HCT116 (cell line): ENCODE measurements around the gene DNHD1. TPM values are rescaled to one million over a fixed set of nuclear protein-coding genes. Genes with fewer than 3 reads are reported as not detected.

Source experiments
- ATAC-seq: fragments of 200-7000 bp; cut with Tn5 transposase; 2 replicates; pipeline ENCODE4 v1.9.1; 2020; ENCODE audit warnings: mild to moderate bottlenecking, moderate library complexity
- BruUV-seq: library from RNA; stranded (reverse); fragments of 400-500 nt; replicated peaks from 2 replicates; lab custom pipeline; 2021; lab: Mats Ljungman, UMichigan
- CTCF ChIA-PET: fragments of 300-600 bp; sonication (Branson Sonifier 250); formaldehyde crosslinking; loops from one replicate; lab custom pipeline; 2021; ENCODE audit warnings: antibody characterized with exemption; lab: Charles Lee
- POLR2A ChIA-PET: fragments of 300-600, 350-600 bp; sonication (Branson Sonifier 250); formaldehyde crosslinking; loops from one replicate; lab custom pipeline; 2021; ENCODE audit warnings: antibody characterized with exemption; lab: Charles Lee
- RAD21 ChIA-PET, 2 experiments: fragments of 300-600 bp; sonication (Branson Sonifier 250); formaldehyde crosslinking; loops; one replicate each; lab custom pipeline; 2023; ENCODE audit warnings: low total read pairs in 2 of 2; ENCODE audit not compliant: uncharacterized antibody in 2 of 2, unreplicated experiment in 2 of 2, low non-redundant PET in 1 of 2; lab: Charles Lee
- DNase-seq: peaks from one replicate; pipeline ENCODE4 v3.0.0-alpha.2; 2010; ENCODE audit warnings: low read depth, low spot score
- H2AFZ ChIP-seq: fragments of 200-600 bp; shearing (Covaris generic), sonication (generic); 2 replicates; pipeline ENCODE4 v1.6.1; 2017; ENCODE audit warnings: low read depth, mixed run types, mixed read lengths, antibody characterized with exemption, low read length; ENCODE audit not compliant: poor library complexity, severe bottlenecking
- H3K27ac ChIP-seq: 2 replicates; pipeline ENCODE4 v1.5.1; 2012; ENCODE audit warnings: low read depth, low read length
- H3K27me3 ChIP-seq: fragments of 200-600 bp; sonication (generic); 2 replicates; pipeline ENCODE4 v1.6.1; 2016; ENCODE audit warnings: mixed run types, low read length, mixed read lengths; ENCODE audit not compliant: insufficient read depth
- H3K36me3 ChIP-seq, 2 experiments: fragments of 200-500 bp in 1 of 2; fragments of 200-600 bp in 1 of 2; sonication (Bioruptor generic) in 1 of 2; sonication (generic) in 1 of 2; 2 replicates each; pipeline versions ENCODE4 v1.5.1 to v1.6.1; 2014 to 2016; ENCODE audit warnings: low read length in 2 of 2, inconsistent platforms in 1 of 2, mixed read lengths in 1 of 2, mixed run types in 1 of 2; ENCODE audit not compliant: insufficient read depth in 2 of 2, control insufficient read depth in 1 of 2
- H3K4me1 ChIP-seq, 2 experiments: fragments of 200-600 bp in 1 of 2; sonication (generic) in 1 of 2; 2 replicates each; pipeline versions ENCODE4 v1.5.1 to v1.6.1; 2012 to 2017; ENCODE audit warnings: low read length in 2 of 2, inconsistent platforms in 1 of 2, mild to moderate bottlenecking in 1 of 2, mixed read lengths in 1 of 2, mixed run types in 1 of 2, moderate library complexity in 1 of 2; ENCODE audit not compliant: insufficient read depth in 2 of 2, control insufficient read depth in 1 of 2
- H3K4me2 ChIP-seq: fragments of 200-600 bp; sonication (generic); 2 replicates; pipeline ENCODE4 v1.6.1; 2017; ENCODE audit warnings: mixed run types, low read length, mixed read lengths
- H3K4me3 ChIP-seq, 2 experiments: fragments of 200-600 bp in 1 of 2; sonication (generic) in 1 of 2; replicated peaks in 1 of 2; 2 replicates each; pipeline ENCODE4 v1.5.1; 2011 to 2016; ENCODE audit warnings: low read length in 2 of 2, control low read depth in 1 of 2, low read depth in 1 of 2, mild to moderate bottlenecking in 1 of 2, mixed read lengths in 1 of 2, mixed run types in 1 of 2
- H3K79me2 ChIP-seq: fragments of 200-600 bp; sonication (generic); 2 replicates; pipeline ENCODE4 v1.6.1; 2017; ENCODE audit warnings: mild to moderate bottlenecking, mixed run types, low read length, moderate library complexity, mixed read lengths; ENCODE audit not compliant: insufficient read depth
- H3K9ac ChIP-seq: fragments of 200-600 bp; sonication (generic); 2 replicates; pipeline ENCODE4 v1.6.1; 2016; ENCODE audit warnings: low read length, mixed read lengths
- H3K9me2 ChIP-seq: fragments of 200-600 bp; sonication (generic), shearing (Covaris generic); 2 replicates; pipeline ENCODE4 v1.6.1; 2017; ENCODE audit warnings: mixed run types, mild to moderate bottlenecking, moderate library complexity; ENCODE audit not compliant: insufficient read depth
- H3K9me3 ChIP-seq, 2 experiments: fragments of 200-500 bp in 1 of 2; fragments of 200-600 bp in 1 of 2; sonication (Bioruptor generic) in 1 of 2; sonication (generic) in 1 of 2; 2 replicates each; pipeline ENCODE4 v1.6.1; 2014 to 2017; ENCODE audit warnings: low read length in 2 of 2, mixed read lengths in 2 of 2, inconsistent platforms in 1 of 2, low read depth in 1 of 2, mild to moderate bottlenecking in 1 of 2, mixed run types in 1 of 2, moderate library complexity in 1 of 2; ENCODE audit not compliant: control insufficient read depth in 1 of 2, insufficient read depth in 1 of 2
- H4K20me1 ChIP-seq: fragments of 200-600 bp; sonication (generic), shearing (Covaris generic); 2 replicates; pipeline ENCODE4 v1.6.1; 2017; ENCODE audit warnings: mixed run types, mild to moderate bottlenecking, moderate library complexity; ENCODE audit not compliant: insufficient read depth
- CEBPB ChIP-seq: IDR thresholded peaks from 2 replicates; pipeline ENCODE4 v1.6.1; 2012; ENCODE audit warnings: low read depth
- ELF1 ChIP-seq: IDR thresholded peaks from 2 replicates; pipeline ENCODE4 v1.6.1; 2012; ENCODE audit warnings: low read depth, borderline replicate concordance
- EZH2 ChIP-seq: fragments of 200-600 bp; sonication (generic); IDR thresholded peaks from 2 replicates; pipeline ENCODE4 v1.6.1; 2017; ENCODE audit warnings: antibody characterized with exemption, mixed run types
- FOSL1 ChIP-seq: IDR thresholded peaks from 2 replicates; pipeline ENCODE4 v1.6.1; 2012; ENCODE audit warnings: low read depth
- MAX ChIP-seq: IDR thresholded peaks from 2 replicates; pipeline ENCODE4 v1.6.1; 2012
- POLR2A ChIP-seq: IDR thresholded peaks from 2 replicates; pipeline ENCODE4 v1.7.0; 2011; ENCODE audit warnings: borderline replicate concordance; ENCODE audit not compliant: insufficient read depth, insufficient read length; ENCODE audit errors: extremely low read depth
- RAD21 ChIP-seq: IDR thresholded peaks from 2 replicates; pipeline ENCODE4 v1.6.1; 2012; ENCODE audit warnings: low read depth, mild to moderate bottlenecking
- SIN3A ChIP-seq: IDR thresholded peaks from 2 replicates; pipeline ENCODE4 v1.6.1; 2012; ENCODE audit warnings: low read depth
- SP1 ChIP-seq: IDR thresholded peaks from 2 replicates; pipeline ENCODE4 v1.6.1; 2012; ENCODE audit warnings: low read depth
- SRF ChIP-seq: IDR thresholded peaks from 2 replicates; pipeline ENCODE4 v1.6.1; 2012; ENCODE audit warnings: low read depth
- TCF7L2 ChIP-seq: IDR thresholded peaks from 2 replicates; pipeline ENCODE4 v1.7.0; 2011; ENCODE audit warnings: borderline replicate concordance, inconsistent platforms; ENCODE audit not compliant: insufficient read depth, insufficient read length; ENCODE audit errors: extremely low read depth
- intact Hi-C: fragments of 100-400 bp; cut with micrococcal nuclease; formaldehyde crosslinking; loops from 2 replicates; pipeline ENCODE4 v1.10.0; 2022
- total RNA-seq: library from RNA; stranded (reverse); gene quantifications from one replicate; pipeline ENCODE4 v1.2.1, GENCODE V29; 2021; ENCODE audit not compliant: unreplicated experiment
- TF ChIP-seq, protein P1 (sequence below): IDR thresholded peaks from 2 replicates; pipeline ENCODE4 v1.6.1; 2011; ENCODE audit warnings: mild to moderate bottlenecking, low read length, moderate library complexity; ENCODE audit not compliant: insufficient replicate concordance; ENCODE audit errors: extremely low read depth
- TF ChIP-seq, protein P2 (sequence below): IDR thresholded peaks from 2 replicates; pipeline ENCODE4 v1.6.1; 2012; ENCODE audit warnings: low read depth

The DNHD1 gene
- total RNA-seq, 1 experiment from 2014 or later = 8.0 TPM

GRCh38 chr11:6584528-6584927, 87.4 kb downstream of the DNHD1 start:
- H3K9ac ChIP-seq = no peak overlapping the region
- no peaks in the 10 kb centered on the region for H3K36me3 ChIP-seq
- H3K4me3 ChIP-seq = no peak overlapping the region
- H2AFZ ChIP-seq = no peak overlapping the region
- H3K79me2 ChIP-seq = peaks cover 9% of the 10 kb centered on the region; the same call in 1 of the 2 replicates
- H3K4me1 ChIP-seq = no peaks in the 10 kb centered on the region
- ChIA-PET CTCF (no interaction called here), POLR2A (no interaction called here), RAD21 (no interaction called here)
- no peak overlapping the region for H3K27ac ChIP-seq
- intact Hi-C loops = no loop called here
- no TSS peak for BruUV-seq
- H4K20me1 ChIP-seq = no peaks in the 10 kb centered on the region
- no peaks in the 10 kb centered on the region for H3K27me3 ChIP-seq
- TF ChIP-seq EZH2 (no peak), SRF (no peak), FOSL1 (no peak), CEBPB (no peak), SP1 (no peak), MAX (no peak), SIN3A (no peak), ELF1 (no peak), TCF7L2 (no peak), RAD21 (no peak), POLR2A (no peak)
- TF ChIP-seq, protein P1, sequence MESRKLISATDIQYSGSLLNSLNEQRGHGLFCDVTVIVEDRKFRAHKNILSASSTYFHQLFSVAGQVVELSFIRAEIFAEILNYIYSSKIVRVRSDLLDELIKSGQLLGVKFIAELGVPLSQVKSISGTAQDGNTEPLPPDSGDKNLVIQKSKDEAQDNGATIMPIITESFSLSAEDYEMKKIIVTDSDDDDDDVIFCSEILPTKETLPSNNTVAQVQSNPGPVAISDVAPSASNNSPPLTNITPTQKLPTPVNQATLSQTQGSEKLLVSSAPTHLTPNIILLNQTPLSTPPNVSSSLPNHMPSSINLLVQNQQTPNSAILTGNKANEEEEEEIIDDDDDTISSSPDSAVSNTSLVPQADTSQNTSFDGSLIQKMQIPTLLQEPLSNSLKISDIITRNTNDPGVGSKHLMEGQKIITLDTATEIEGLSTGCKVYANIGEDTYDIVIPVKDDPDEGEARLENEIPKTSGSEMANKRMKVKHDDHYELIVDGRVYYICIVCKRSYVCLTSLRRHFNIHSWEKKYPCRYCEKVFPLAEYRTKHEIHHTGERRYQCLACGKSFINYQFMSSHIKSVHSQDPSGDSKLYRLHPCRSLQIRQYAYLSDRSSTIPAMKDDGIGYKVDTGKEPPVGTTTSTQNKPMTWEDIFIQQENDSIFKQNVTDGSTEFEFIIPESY = no peak
- TF ChIP-seq, protein P2, sequence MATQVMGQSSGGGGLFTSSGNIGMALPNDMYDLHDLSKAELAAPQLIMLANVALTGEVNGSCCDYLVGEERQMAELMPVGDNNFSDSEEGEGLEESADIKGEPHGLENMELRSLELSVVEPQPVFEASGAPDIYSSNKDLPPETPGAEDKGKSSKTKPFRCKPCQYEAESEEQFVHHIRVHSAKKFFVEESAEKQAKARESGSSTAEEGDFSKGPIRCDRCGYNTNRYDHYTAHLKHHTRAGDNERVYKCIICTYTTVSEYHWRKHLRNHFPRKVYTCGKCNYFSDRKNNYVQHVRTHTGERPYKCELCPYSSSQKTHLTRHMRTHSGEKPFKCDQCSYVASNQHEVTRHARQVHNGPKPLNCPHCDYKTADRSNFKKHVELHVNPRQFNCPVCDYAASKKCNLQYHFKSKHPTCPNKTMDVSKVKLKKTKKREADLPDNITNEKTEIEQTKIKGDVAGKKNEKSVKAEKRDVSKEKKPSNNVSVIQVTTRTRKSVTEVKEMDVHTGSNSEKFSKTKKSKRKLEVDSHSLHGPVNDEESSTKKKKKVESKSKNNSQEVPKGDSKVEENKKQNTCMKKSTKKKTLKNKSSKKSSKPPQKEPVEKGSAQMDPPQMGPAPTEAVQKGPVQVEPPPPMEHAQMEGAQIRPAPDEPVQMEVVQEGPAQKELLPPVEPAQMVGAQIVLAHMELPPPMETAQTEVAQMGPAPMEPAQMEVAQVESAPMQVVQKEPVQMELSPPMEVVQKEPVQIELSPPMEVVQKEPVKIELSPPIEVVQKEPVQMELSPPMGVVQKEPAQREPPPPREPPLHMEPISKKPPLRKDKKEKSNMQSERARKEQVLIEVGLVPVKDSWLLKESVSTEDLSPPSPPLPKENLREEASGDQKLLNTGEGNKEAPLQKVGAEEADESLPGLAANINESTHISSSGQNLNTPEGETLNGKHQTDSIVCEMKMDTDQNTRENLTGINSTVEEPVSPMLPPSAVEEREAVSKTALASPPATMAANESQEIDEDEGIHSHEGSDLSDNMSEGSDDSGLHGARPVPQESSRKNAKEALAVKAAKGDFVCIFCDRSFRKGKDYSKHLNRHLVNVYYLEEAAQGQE = no peak
- peaks cover 4 to 13% of the 10 kb centered on the region in 2 experiments; a peak in 1 of 4 replicates for H3K9me3 ChIP-seq
- no peaks in the 10 kb centered on the region for H3K9me2 ChIP-seq
- DNase-seq (no peak), ATAC-seq (no peak)
- H3K4me2 ChIP-seq = no peak overlapping the region
